Measurements from ENCODE around the gene RGS13.

RGS13 gene

GRCh38 chr1:192601567-192601966, 34.4 kb upstream of the RGS13 start:
- H3K27ac ChIP-seq, result no peak overlapping the region
- no peak overlapping the region for H3K9ac ChIP-seq
- H3K4me3 ChIP-seq, result no peak overlapping the region
- no peaks in the 10 kb centered on the region for H3K36me3 ChIP-seq
- H3K4me2 ChIP-seq, result no peak overlapping the region; the same call in 1 of the 2 replicates
- no peaks in the 10 kb centered on the region for H3K27me3 ChIP-seq
- no peak for TF ChIP-seq Cebpa-rat (IDR thresholded peaks at IDR 0.05)
- no peaks in the 10 kb centered on the region; the same call in 1 of the 2 replicates for H3K9me3 ChIP-seq
- H4K20me1 ChIP-seq, result no peaks in the 10 kb centered on the region
- peaks cover 86% of the 10 kb centered on the region for H3K4me1 ChIP-seq

- H3K9ac ChIP-seq, result no peak overlapping the region
- H3K27ac ChIP-seq, result no peak overlapping the region; the same call in 1 of the 2 replicates
- H3K4me2 ChIP-seq, result peak overlapping the region; percentile 21
- H3K36me3 ChIP-seq, result no peaks in the 10 kb centered on the region
- peaks cover 96% of the 10 kb centered on the region for H3K4me1 ChIP-seq
- no peaks in the 10 kb centered on the region for H3K27me3 ChIP-seq
- no peaks in the 10 kb centered on the region; the same call in 1 of the 2 replicates for H3K9me3 ChIP-seq
- TF ChIP-seq Cebpa-rat (IDR thresholded peaks at IDR 0.05), result no peak
- H4K20me1 ChIP-seq, result no peaks in the 10 kb centered on the region
- no peak overlapping the region for H3K4me3 ChIP-seq
Observed at GRCh38 chr1:192602757-192603156, 33.2 kb upstream of the RGS13 start.

- no peaks in the 10 kb centered on the region for H4K20me1 ChIP-seq
- H3K4me1 ChIP-seq, result peaks cover 97% of the 10 kb centered on the region
- no peak overlapping the region; the same call in 1 of the 2 replicates for H3K27ac ChIP-seq
- H3K4me2 ChIP-seq, result peak overlapping the region; percentile 21
- TF ChIP-seq Cebpa-rat (IDR thresholded peaks at IDR 0.05), result no peak
- H3K9me3 ChIP-seq, result no peaks in the 10 kb centered on the region; the same call in 1 of the 2 replicates
- H3K36me3 ChIP-seq, result no peaks in the 10 kb centered on the region
- H3K27me3 ChIP-seq, result no peaks in the 10 kb centered on the region
- no peak overlapping the region for H3K4me3 ChIP-seq
- no peak overlapping the region for H3K9ac ChIP-seq
Observed at GRCh38 chr1:192603218-192603787, 32.6 kb upstream of the RGS13 start.

- no peak overlapping the region for H3K4me3 ChIP-seq
- H3K27me3 ChIP-seq, result no peaks in the 10 kb centered on the region
- H3K9me3 ChIP-seq, result no peaks in the 10 kb centered on the region; the same call in 1 of the 2 replicates
- peak overlapping the region; percentile 38 for H3K27ac ChIP-seq
- no peaks in the 10 kb centered on the region for H3K36me3 ChIP-seq
- no peak for TF ChIP-seq Cebpa-rat (IDR thresholded peaks at IDR 0.05)
- no peak overlapping the region for H3K9ac ChIP-seq
- H3K4me1 ChIP-seq, result peaks cover 95% of the 10 kb centered on the region
- no peaks in the 10 kb centered on the region for H4K20me1 ChIP-seq
- peak overlapping the region; percentile 61 for H3K4me2 ChIP-seq
Observed at GRCh38 chr1:192604979-192605620, 30.8 kb upstream of the RGS13 start.

GRCh38 chr1:192608671-192609070, 27.3 kb upstream of the RGS13 start:
- H3K4me1 ChIP-seq, result peaks cover 68% of the 10 kb centered on the region
- H3K27me3 ChIP-seq, result no peaks in the 10 kb centered on the region
- no peak overlapping the region for H3K4me3 ChIP-seq
- H4K20me1 ChIP-seq, result no peaks in the 10 kb centered on the region
- H3K9ac ChIP-seq, result no peak overlapping the region
- H3K9me3 ChIP-seq, result no peaks in the 10 kb centered on the region; the same call in 1 of the 2 replicates
- H3K36me3 ChIP-seq, result no peaks in the 10 kb centered on the region
- peak overlapping the region; percentile 65 for H3K4me2 ChIP-seq
- no peak overlapping the region for H3K27ac ChIP-seq
- TF ChIP-seq Cebpa-rat (IDR thresholded peaks at IDR 0.05), result no peak

- Histone ChIP-seq H3K27me3 (no peaks in the 10 kb centered on the region), H3K9ac (peak overlapping the region; percentile 22; the same call in 1 of the 2 replicates), H3K4me2 (peak overlapping the region; percentile 65), H3K4me3 (no peak overlapping the region), H3K9me3 (no peaks in the 10 kb centered on the region; the same call in 1 of the 2 replicates), H4K20me1 (no peaks in the 10 kb centered on the region), H3K4me1 (peaks cover 62% of the 10 kb centered on the region), H3K36me3 (no peaks in the 10 kb centered on the region), H3K27ac (peak overlapping the region; percentile 23; the same call in 1 of the 2 replicates)
- TF ChIP-seq Cebpa-rat (IDR thresholded peaks at IDR 0.05), result no peak
Observed at GRCh38 chr1:192609110-192610079, 26.6 kb upstream of the RGS13 start.

- H3K4me3 ChIP-seq, result no peak overlapping the region
- no peak overlapping the region for H3K4me2 ChIP-seq
- H3K9ac ChIP-seq, result no peak overlapping the region
- H3K27me3 ChIP-seq, result no peaks in the 10 kb centered on the region
- no peak overlapping the region for H3K27ac ChIP-seq
- no peaks in the 10 kb centered on the region for H4K20me1 ChIP-seq
- no peak for TF ChIP-seq Cebpa-rat (IDR thresholded peaks at IDR 0.05)
- H3K9me3 ChIP-seq, result no peaks in the 10 kb centered on the region; the same call in 1 of the 2 replicates
- H3K4me1 ChIP-seq, result peaks cover 53% of the 10 kb centered on the region
- no peaks in the 10 kb centered on the region for H3K36me3 ChIP-seq
Observed at GRCh38 chr1:192610112-192610889, 25.6 kb upstream of the RGS13 start.

GRCh38 chr1:192615055-192615454, 20.9 kb upstream of the RGS13 start:
- H4K20me1 ChIP-seq, result no peaks in the 10 kb centered on the region
- H3K36me3 ChIP-seq, result no peaks in the 10 kb centered on the region
- peaks cover 9% of the 10 kb centered on the region; the same call in 1 of the 2 replicates for H3K4me1 ChIP-seq
- no peaks in the 10 kb centered on the region for H3K27me3 ChIP-seq
- H3K9me3 ChIP-seq, result no peaks in the 10 kb centered on the region
- H3K9ac ChIP-seq, result no peak overlapping the region
- TF ChIP-seq Cebpa-rat (IDR thresholded peaks at IDR 0.05), result no peak
- no peak overlapping the region for H3K4me2 ChIP-seq
- no peak overlapping the region for H3K27ac ChIP-seq
- no peak overlapping the region for H3K4me3 ChIP-seq

- Histone ChIP-seq H3K4me2 (no peak overlapping the region), H4K20me1 (no peaks in the 10 kb centered on the region), H3K27ac (no peak overlapping the region), H3K9ac (no peak overlapping the region), H3K27me3 (no peaks in the 10 kb centered on the region), H3K9me3 (no peaks in the 10 kb centered on the region; the same call in 1 of the 2 replicates), H3K36me3 (no peaks in the 10 kb centered on the region), H3K4me1 (peaks cover 1% of the 10 kb centered on the region; the same call in 1 of the 2 replicates), H3K4me3 (no peak overlapping the region)
- no peak for TF ChIP-seq Cebpa-rat (IDR thresholded peaks at IDR 0.05)
Observed at GRCh38 chr1:192620071-192620635, 15.8 kb upstream of the RGS13 start.

Data from BLaER1 (cell line).